Hepatocyte (in vitro differentiated cells): ENCODE measurements around the gene TGFBI. TPM values are rescaled to one million over a fixed set of nuclear protein-coding genes. Genes with fewer than 3 reads are reported as not detected.

ENCODE experiments used
- DNase-seq: peaks from one replicate; pipeline ENCODE4 v3.0.0-alpha.2; 2016; ENCODE audit warnings: low spot score
- H2AFZ ChIP-seq: fragments of 200-600 bp; sonication (generic); 2 replicates; pipeline ENCODE4 v1.6.0; 2016; ENCODE audit warnings: antibody characterized with exemption, mild to moderate bottlenecking
- H3K27ac ChIP-seq: fragments of 200-600 bp; sonication (generic); 2 replicates; pipeline ENCODE4 v1.5.1; 2016; ENCODE audit warnings: mild to moderate bottlenecking
- H3K27me3 ChIP-seq: fragments of 200-600 bp; sonication (generic); 2 replicates; pipeline ENCODE4 v1.6.1; 2016
- H3K36me3 ChIP-seq: fragments of 200-600 bp; sonication (generic); replicated peaks from 2 replicates; pipeline ENCODE4 v1.5.1; 2016; ENCODE audit warnings: low read depth; ENCODE audit not compliant: insufficient read depth
- H3K4me1 ChIP-seq: fragments of 200-600 bp; sonication (generic); 2 replicates; pipeline ENCODE4 v1.5.1; 2016; ENCODE audit warnings: mild to moderate bottlenecking, moderate library complexity; ENCODE audit not compliant: insufficient read depth
- H3K4me2 ChIP-seq: fragments of 200-600 bp; sonication (generic); 2 replicates; pipeline ENCODE4 v1.6.0; 2016
- H3K4me3 ChIP-seq: fragments of 200-600 bp; sonication (generic); 2 replicates; pipeline ENCODE4 v1.5.1; 2016; ENCODE audit warnings: mild to moderate bottlenecking
- H3K79me2 ChIP-seq: fragments of 200-600 bp; sonication (generic); 2 replicates; pipeline ENCODE4 v1.6.0; 2017; ENCODE audit warnings: mild to moderate bottlenecking
- H3K9me2 ChIP-seq: fragments of 200-600 bp; sonication (generic); replicated peaks from 2 replicates; pipeline ENCODE4 v1.6.0; 2017; ENCODE audit warnings: mild to moderate bottlenecking; ENCODE audit not compliant: insufficient read depth
- H3K9me3 ChIP-seq: fragments of 200-600 bp; sonication (generic); 2 replicates; pipeline ENCODE4 v1.5.1; 2016; ENCODE audit warnings: low read depth, mild to moderate bottlenecking
- H4K20me1 ChIP-seq: fragments of 200-600 bp; sonication (generic); 2 replicates; pipeline ENCODE4 v1.6.0; 2016; ENCODE audit warnings: mild to moderate bottlenecking; ENCODE audit not compliant: insufficient read depth, poor library complexity, severe bottlenecking
- CTCF ChIP-seq: fragments of 200-600 bp; sonication (generic); IDR thresholded peaks from 2 replicates; pipeline ENCODE4 v1.5.1; 2016; ENCODE audit warnings: antibody characterized with exemption, mild to moderate bottlenecking; ENCODE audit not compliant: poor library complexity
- EZH2 ChIP-seq: fragments of 200-600 bp; sonication (generic); IDR thresholded peaks from 2 replicates; pipeline ENCODE4 v1.6.1; 2016; ENCODE audit warnings: antibody characterized with exemption, mild to moderate bottlenecking, borderline replicate concordance
- EZH2phosphoT487 ChIP-seq: fragments of 200-600 bp; sonication (generic); IDR thresholded peaks from one replicate; pipeline ENCODE4 v1.6.1; 2018; ENCODE audit warnings: antibody characterized with exemption, mild to moderate bottlenecking, low read depth, moderate library complexity; ENCODE audit not compliant: unreplicated experiment, severe bottlenecking
- WGBS: methylation state at CpG from one replicate; pipeline ENCODE4 v1.1.6; 2016; ENCODE audit warnings: low lambda C conversion rate; ENCODE audit errors: missing lambda C conversion rate; 5-methylcytosine and 5-hydroxymethylcytosine counted together
- polyA plus RNA-seq: library from polyadenylated mRNA; unstranded; fragments of >200 nt; fragmentation: Nextera tagmentation; extraction: Ambion mirVana; gene quantifications from 2 replicates; pipeline ENCODE4 v1.2.1, GENCODE V29; 2016
- total RNA-seq: library from RNA; depleted of rRNA; stranded (reverse); fragments of >200 nt; gene quantifications from 2 replicates; pipeline ENCODE4 v1.2.3, GENCODE V29; 2014

The TGFBI gene
- total and polyA plus RNA-seq, 2 experiments from 2014 or later: 396 to 401 TPM

- no peak for DNase-seq
- H3K36me3 ChIP-seq: no peaks in the 10 kb centered on the region
- no peaks in the 10 kb centered on the region for H3K9me3 ChIP-seq
- H3K27me3 ChIP-seq: no peaks in the 10 kb centered on the region
- H3K4me2 ChIP-seq: no peak overlapping the region
- no peak overlapping the region for H3K4me3 ChIP-seq
- no peaks in the 10 kb centered on the region for H4K20me1 ChIP-seq
- WGBS: 97% methylated on average over 8 of the region's 8 CpGs
- no peak overlapping the region for H2AFZ ChIP-seq
- peaks cover 15% of the 10 kb centered on the region for H3K4me1 ChIP-seq
- no peaks in the 10 kb centered on the region for H3K9me2 ChIP-seq
- no peak overlapping the region for H3K27ac ChIP-seq
- H3K79me2 ChIP-seq: no peaks in the 10 kb centered on the region
- no peak for TF ChIP-seq EZH2phosphoT487
Measured at GRCh38 chr5:136047858-136048257, 19.1 kb downstream of the TGFBI start.

- Histone ChIP-seq H3K27ac (no peak overlapping the region), H3K79me2 (no peaks in the 10 kb centered on the region), H4K20me1 (no peaks in the 10 kb centered on the region), H3K27me3 (no peaks in the 10 kb centered on the region), H3K4me2 (no peak overlapping the region), H3K4me1 (peaks cover 23% of the 10 kb centered on the region), H2AFZ (no peak overlapping the region), H3K9me3 (no peaks in the 10 kb centered on the region), H3K9me2 (no peaks in the 10 kb centered on the region), H3K4me3 (no peak overlapping the region), H3K36me3 (no peaks in the 10 kb centered on the region)
- TF ChIP-seq EZH2phosphoT487 (no peak), EZH2 (no peak), CTCF (no peak)
- DNase-seq: no peak
- 97% methylated on average over 6 of the region's 6 CpGs for WGBS
Measured at GRCh38 chr5:136048966-136049365, 20.2 kb downstream of the TGFBI start.

- 98% methylated on average over 12 of the region's 12 CpGs for WGBS
- H3K4me1 ChIP-seq: peaks cover 38% of the 10 kb centered on the region
- H3K27ac ChIP-seq: peak overlapping the region; percentile 96
- H3K36me3 ChIP-seq: no peaks in the 10 kb centered on the region
- H2AFZ ChIP-seq: no peak overlapping the region
- H3K4me2 ChIP-seq: no peak overlapping the region
- H3K9me3 ChIP-seq: no peaks in the 10 kb centered on the region
- no peaks in the 10 kb centered on the region for H4K20me1 ChIP-seq
- no peaks in the 10 kb centered on the region for H3K9me2 ChIP-seq
- no peaks in the 10 kb centered on the region for H3K27me3 ChIP-seq
- no peak overlapping the region for H3K4me3 ChIP-seq
- TF ChIP-seq EZH2: no peak
- no peak for TF ChIP-seq EZH2phosphoT487
- no peak for TF ChIP-seq CTCF
- DNase-seq: no peak
- no peaks in the 10 kb centered on the region for H3K79me2 ChIP-seq
Measured at GRCh38 chr5:136051486-136052220, 22.9 kb downstream of the TGFBI start.

- no peaks in the 10 kb centered on the region for H3K79me2 ChIP-seq
- TF ChIP-seq EZH2 (no peak), EZH2phosphoT487 (no peak), CTCF (no peak)
- H3K4me2 ChIP-seq: peak overlapping the region; percentile 14
- H3K36me3 ChIP-seq: no peaks in the 10 kb centered on the region
- H3K4me3 ChIP-seq: no peak overlapping the region
- WGBS: 97% methylated on average over 13 of the region's 13 CpGs
- peaks cover 50% of the 10 kb centered on the region for H3K4me1 ChIP-seq
- H3K27ac ChIP-seq: peak overlapping the region; percentile 96
- H3K9me3 ChIP-seq: no peaks in the 10 kb centered on the region
- no peaks in the 10 kb centered on the region for H3K9me2 ChIP-seq
- no peak overlapping the region for H2AFZ ChIP-seq
- no peak for DNase-seq
- H4K20me1 ChIP-seq: no peaks in the 10 kb centered on the region
- H3K27me3 ChIP-seq: no peaks in the 10 kb centered on the region
Measured at GRCh38 chr5:136052692-136053335, 24.0 kb downstream of the TGFBI start.
